ENCODE measurements around the gene VPS25. TPM values are rescaled to one million over a fixed set of nuclear protein-coding genes. Genes with fewer than 3 reads are reported as not detected.
A peak's percentile ranks its signal among the peaks of the same experiment; 100 is the strongest.

The VPS25 gene
- total and polyA plus RNA-seq, 9 of the 15 experiments (the other 6 are each of a cell fraction or from before 2014, with no cell fraction given), result 123 to 352 (median 180) TPM

DNA sequence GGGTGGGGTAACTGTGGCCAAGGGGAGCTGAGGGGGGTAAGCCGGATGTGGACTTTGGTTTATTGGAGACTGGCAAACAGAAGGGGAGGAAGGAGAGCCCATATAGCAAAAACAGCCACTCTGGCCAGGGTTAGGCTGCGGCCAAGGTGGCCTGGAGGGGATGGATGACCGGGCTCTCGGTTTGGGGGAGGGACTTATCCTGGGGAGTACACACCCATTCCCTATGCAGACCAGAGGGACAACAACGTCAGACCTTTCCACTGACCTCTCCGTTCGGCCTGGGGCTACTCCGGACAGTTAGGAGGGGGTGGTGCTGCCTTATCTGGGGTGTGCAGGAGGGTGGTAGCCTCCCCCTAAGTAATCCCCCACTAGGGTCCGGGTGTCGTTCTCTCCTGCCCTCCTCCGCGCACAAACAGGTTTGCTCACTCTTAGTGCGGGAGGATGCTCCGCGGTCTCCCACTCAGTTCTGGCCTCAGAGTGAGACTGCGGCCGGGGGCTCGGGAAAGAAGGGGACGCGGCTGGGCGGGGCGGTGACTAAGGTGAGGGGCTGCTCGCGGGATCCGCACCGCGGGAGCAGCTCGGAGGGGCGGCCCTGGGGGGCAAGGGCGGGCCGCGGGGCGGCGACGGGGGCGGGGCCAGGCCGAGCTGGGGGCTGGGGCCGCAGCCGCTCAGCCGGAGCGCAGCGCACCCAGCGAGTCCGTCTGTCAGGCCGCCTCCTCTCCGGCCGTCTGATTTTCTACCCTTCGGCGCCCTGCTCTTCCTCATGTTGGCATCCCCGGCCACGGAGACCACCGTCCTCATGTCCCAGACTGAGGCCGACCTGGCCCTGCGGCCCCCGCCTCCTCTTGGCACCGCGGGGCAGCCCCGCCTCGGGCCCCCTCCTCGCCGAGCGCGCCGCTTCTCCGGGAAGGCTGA, 6.9 kb downstream of the VPS25 start, which contains the start of gene WNK4 (continued):
- TF ChIP-seq, protein P1, sequence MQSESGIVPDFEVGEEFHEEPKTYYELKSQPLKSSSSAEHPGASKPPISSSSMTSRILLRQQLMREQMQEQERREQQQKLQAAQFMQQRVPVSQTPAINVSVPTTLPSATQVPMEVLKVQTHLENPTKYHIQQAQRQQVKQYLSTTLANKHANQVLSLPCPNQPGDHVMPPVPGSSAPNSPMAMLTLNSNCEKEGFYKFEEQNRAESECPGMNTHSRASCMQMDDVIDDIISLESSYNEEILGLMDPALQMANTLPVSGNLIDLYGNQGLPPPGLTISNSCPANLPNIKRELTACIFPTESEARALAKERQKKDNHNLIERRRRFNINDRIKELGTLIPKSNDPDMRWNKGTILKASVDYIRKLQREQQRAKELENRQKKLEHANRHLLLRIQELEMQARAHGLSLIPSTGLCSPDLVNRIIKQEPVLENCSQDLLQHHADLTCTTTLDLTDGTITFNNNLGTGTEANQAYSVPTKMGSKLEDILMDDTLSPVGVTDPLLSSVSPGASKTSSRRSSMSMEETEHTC (IDR thresholded peaks at IDR 0.05), result 0 out of 2 replicates have a peak, but pooled peaks have one; percentile 28
- TF ChIP-seq RBFOX2 (IDR thresholded peaks at IDR 0.05; ENCODE audit: low read depth, low read length), result peak; percentile 85
- no peak for TF ChIP-seq CAMTA2 (CRISPR knock-in tag; conservative IDR thresholded peaks at IDR 0.05)
- TF ChIP-seq BRD4 (IDR thresholded peaks at IDR 0.05), result 0 out of 2 replicates have a peak, but pooled peaks have one; percentile 43
- TF ChIP-seq, protein P2, sequence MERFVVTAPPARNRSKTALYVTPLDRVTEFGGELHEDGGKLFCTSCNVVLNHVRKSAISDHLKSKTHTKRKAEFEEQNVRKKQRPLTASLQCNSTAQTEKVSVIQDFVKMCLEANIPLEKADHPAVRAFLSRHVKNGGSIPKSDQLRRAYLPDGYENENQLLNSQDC (CRISPR knock-in tag; IDR thresholded peaks at IDR 0.05), result no peak
- TF ChIP-seq KDM1A (IDR thresholded peaks at IDR 0.05), result peak; percentile 86 to 91
- TF ChIP-seq PTRF (tag; IDR thresholded peaks at IDR 0.05), result no peak
- TF ChIP-seq U2AF2 (optimal IDR thresholded peaks at IDR 0.05; ENCODE audit: low read depth, low read length), result no peak
- TF ChIP-seq ZFP30 (CRISPR knock-in tag; IDR thresholded peaks at IDR 0.05; ENCODE audit: borderline replicate concordance), result no peak
- peak; percentile 97 for TF ChIP-seq ARID1B (IDR thresholded peaks at IDR 0.05)
- TF ChIP-seq ZNF282 (CRISPR knock-in tag; IDR thresholded peaks at IDR 0.05), result no peak
- no peak for TF ChIP-seq JUNB (CRISPR knock-in tag; conservative IDR thresholded peaks at IDR 0.05)
- TF ChIP-seq ZNF717 (CRISPR knock-in tag; IDR thresholded peaks at IDR 0.05), result no peak
- peak; percentile 96 for TF ChIP-seq CBFA2T3 (IDR thresholded peaks at IDR 0.05)
- TF ChIP-seq SRSF7 (optimal IDR thresholded peaks at IDR 0.05; ENCODE audit: low read depth, low read length), result no peak
- TF ChIP-seq FOXJ2 (tag; IDR thresholded peaks at IDR 0.05), result no peak
- peak in 1 of 2 experiments; percentile 89; a peak in 2 of 4 replicates for TF ChIP-seq TBL1XR1 (IDR thresholded peaks at IDR 0.05; ENCODE audit: low read length in 2 of 2)
- TF ChIP-seq TEAD1 (CRISPR knock-in tag; IDR thresholded peaks at IDR 0.05), result peak in 1 of 2 experiments; percentile 59; a peak in 1 of 4 replicates
- TF ChIP-seq ZNF668 (CRISPR knock-in tag; IDR thresholded peaks at IDR 0.05), result no peak
- TF ChIP-seq THRAP3 (IDR thresholded peaks at IDR 0.05; ENCODE audit: borderline replicate concordance), result no peak
- TF ChIP-seq ZNF77 (CRISPR knock-in tag; IDR thresholded peaks at IDR 0.05), result no peak
- TF ChIP-seq DLX4 (CRISPR knock-in tag; IDR thresholded peaks at IDR 0.05), result no peak
- TF ChIP-seq SMAD2 (IDR thresholded peaks at IDR 0.05; ENCODE audit: low read depth, low read length), result no peak
- no peak for TF ChIP-seq TEAD2 (tag; IDR thresholded peaks at IDR 0.05)
- TF ChIP-seq, protein P3, sequence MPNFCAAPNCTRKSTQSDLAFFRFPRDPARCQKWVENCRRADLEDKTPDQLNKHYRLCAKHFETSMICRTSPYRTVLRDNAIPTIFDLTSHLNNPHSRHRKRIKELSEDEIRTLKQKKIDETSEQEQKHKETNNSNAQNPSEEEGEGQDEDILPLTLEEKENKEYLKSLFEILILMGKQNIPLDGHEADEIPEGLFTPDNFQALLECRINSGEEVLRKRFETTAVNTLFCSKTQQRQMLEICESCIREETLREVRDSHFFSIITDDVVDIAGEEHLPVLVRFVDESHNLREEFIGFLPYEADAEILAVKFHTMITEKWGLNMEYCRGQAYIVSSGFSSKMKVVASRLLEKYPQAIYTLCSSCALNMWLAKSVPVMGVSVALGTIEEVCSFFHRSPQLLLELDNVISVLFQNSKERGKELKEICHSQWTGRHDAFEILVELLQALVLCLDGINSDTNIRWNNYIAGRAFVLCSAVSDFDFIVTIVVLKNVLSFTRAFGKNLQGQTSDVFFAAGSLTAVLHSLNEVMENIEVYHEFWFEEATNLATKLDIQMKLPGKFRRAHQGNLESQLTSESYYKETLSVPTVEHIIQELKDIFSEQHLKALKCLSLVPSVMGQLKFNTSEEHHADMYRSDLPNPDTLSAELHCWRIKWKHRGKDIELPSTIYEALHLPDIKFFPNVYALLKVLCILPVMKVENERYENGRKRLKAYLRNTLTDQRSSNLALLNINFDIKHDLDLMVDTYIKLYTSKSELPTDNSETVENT (CRISPR knock-in tag; IDR thresholded peaks at IDR 0.05), result 0 out of 2 replicates have a peak, but pooled peaks have one; percentile 25
- TF ChIP-seq NONO (IDR thresholded peaks at IDR 0.05; ENCODE audit: low read depth in 2 of 2, low read length in 1 of 2), result peak in 1 of 2 experiments; percentile 66; a peak in 1 of 4 replicates
